ENCODE results near the gene ENC1.

Gene ENC1

GRCh38 chr5:74630453-74631066 is 10.0 kb downstream of the ENC1 start:
- peak; percentile 5 for DNase-seq

DNA sequence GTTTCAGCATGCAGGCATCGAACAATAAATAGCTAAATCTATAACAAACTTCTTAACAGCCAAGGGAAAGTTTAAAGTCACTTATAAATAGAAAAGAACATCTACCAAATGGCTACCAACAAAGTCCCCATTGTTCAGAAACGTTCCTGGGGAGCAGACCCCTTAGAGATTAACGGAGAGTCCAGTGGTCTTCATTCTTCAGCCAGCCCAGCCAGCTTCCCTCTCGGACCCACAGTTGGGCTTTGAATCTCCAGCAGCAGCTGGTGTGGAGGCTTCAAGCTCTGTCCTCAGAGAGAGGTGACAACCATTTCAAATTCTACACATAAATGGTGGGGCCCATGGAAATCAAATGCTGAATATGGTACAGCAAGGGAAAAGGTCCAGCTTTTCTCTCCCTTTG is 11.2 kb downstream of the ENC1 start:
- no peak for DNase-seq

DNA sequence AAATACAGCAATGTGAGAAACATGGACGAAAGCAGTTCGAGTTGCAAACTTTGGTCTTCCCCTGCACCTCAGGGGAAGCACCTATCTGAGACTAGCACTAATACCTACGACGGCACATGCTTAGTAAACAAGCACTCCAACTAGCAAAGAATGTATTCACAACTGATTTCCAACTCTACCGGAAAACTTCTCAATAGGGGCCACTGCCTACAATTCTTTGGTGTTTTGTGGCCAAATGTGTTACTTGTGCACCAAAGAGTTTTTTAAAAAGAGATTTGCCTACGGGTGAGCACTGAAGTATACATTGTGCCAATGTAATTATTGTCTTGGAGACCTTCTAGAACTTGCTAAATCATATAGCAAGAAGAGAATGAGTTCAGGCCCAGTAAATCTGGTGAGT is 12.2 kb downstream of the ENC1 start:
- DNase-seq, result no peak

DNA sequence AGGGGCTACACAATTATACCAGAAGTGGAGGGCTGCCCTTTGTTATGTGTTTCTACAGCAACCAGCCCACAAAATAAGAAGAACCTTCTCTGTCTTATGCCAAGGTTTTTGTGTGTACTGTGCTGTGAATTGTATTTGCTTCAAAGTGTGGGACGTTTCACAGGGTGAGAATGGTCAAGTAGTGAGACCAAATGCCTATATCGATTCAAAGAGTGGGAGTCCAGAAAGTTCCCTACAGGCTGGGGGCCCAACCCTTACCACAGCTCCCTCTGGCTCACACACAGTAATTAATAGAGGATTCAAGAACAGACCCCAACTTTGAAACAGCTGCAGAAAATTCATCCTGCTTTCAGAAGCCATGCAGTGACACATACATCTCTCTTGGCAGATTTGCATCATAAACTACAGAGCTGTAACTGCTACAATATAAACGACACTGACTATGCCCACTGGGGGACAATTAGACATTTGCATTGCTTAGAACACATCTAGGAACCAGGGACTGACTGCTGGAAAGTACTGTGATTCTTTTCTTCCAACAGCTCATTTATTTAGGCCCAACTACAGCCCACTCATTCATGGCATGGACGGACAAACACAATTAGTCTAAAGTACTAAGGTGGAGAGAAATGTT is 12.8 kb downstream of the ENC1 start:
- no peak for DNase-seq

GRCh38 chr5:74626386-74627222 is 13.9 kb downstream of the ENC1 start:
- no peak for DNase-seq

- DNase-seq, result no peak
Measured at GRCh38 chr5:74625742-74626241, 14.7 kb downstream of the ENC1 start.

DNA sequence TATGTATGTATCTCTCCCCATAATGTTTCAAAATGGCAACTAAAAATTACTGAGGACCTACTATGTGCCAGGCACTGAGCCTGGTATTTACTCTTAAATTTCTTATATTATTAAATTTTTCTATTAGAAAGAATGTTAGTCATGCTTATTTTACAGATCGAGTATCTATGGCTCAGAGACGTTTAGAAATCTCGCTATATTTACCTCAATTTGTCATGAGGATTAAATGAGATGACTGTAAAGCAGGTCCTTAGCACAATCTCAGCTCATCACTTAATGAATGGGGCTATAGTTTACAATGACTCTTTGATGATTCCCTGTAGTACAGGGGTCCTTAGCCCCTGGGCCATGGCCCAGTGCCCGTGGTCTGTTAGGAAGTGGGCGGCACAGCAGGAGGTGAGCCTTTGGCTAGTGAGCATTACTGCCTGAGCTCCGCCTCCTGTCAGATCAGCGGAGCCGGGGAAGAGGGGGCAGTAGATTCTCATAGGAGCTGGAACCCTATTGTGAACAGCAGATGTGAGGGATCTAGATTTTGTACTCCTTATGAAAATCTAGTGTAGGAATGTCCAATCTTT is 15.5 kb downstream of the ENC1 start:
- DNase-seq, result no peak

DNA sequence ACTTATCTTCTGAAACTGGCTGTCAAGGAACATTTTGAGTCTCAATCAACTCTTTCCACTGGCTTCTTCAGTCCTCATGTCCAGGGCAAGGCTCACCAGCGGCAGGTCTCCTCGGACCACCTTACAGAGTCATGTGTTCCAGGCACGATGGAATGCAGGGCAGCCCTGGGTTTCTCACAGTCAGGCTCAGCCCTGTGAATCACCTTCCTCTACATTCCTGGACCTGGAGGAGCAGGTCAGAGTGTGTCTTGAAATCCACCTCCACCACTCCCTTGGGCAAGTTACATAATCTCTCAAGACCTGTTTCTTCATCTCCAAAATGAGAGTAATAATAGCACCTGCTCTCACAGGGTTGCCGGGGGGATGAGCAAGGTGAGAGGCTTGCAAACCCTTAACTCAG is 16.0 kb downstream of the ENC1 start:
- DNase-seq, result no peak

DNA sequence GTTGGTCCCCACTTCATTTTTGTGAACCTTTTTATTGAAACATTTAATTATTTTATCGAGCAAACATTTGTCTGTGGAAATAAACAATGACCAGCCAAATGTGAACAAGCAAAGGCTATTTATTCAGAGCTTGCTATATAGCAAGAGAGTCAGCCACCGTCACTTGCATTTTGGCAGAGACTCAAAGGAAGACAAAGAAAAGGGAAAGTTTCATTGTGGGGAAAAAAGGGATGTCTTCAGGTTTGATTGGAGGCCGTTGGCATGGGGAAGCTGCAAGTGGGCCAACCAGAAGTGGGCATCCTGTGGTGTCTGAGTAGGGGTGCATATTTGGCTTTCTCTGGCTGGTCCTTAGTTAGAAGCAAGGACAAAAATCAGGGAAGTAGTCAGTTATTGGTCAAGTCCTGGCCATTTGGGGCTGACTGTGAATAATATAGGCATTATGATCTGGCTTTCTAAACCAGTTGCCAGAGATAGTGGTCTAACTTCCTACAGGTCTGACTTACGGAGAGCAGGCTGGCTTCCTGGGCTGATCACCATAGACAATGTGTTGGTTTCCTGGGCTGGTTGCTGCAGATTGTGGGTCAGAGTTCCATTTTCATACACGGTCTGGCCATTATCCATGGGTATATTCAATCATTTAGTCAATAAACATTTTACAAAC is 16.6 kb downstream of the ENC1 start:
- no peak for DNase-seq

- DNase-seq, result no peak
Measured at GRCh38 chr5:74623006-74623611, 17.4 kb downstream of the ENC1 start.

DNA sequence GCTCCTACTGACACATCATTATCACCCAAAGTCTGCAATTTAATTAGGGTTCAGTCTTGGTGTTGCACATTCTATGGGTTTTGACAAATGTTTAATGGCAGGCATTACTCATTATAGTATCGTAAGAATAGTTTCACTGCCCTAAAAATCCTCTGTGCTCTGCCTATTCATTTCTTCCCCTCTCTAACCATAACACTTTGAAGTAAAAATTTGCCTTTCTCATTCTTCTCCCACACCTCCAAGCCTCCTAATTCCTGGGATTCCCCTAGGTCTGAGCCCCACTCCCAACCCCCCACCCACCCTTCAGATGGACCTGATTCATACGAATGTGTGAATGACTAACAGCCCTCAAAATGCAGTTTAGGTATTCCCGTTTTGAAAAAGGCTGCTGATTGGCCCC is 18.4 kb downstream of the ENC1 start:
- no peak for DNase-seq

GRCh38 chr5:74621492-74621891 is 19.0 kb downstream of the ENC1 start:
- DNase-seq, result no peak

GRCh38 chr5:74619308-74619707 is 21.2 kb downstream of the ENC1 start:
- DNase-seq, result no peak

DNA sequence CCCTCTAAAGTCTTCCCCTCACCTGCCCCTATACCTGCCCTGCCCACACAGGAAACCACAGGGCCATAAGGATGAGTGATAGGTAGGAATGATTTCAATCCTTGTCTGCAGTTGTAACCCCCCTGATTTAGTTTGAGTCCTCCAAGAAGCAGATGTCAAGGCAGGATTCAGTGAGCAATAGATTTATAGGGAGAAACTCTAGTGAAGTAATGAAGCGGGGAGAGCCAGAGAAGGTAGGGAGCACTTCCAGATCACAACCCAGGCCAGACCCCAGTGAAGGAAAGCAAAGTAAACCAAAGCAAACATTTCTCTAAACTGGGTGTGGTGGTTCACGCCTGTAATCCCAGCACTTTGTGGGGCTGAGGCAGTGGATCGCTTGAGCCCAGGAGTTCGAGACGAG is 22.4 kb downstream of the ENC1 start:
- no peak for DNase-seq

DNA sequence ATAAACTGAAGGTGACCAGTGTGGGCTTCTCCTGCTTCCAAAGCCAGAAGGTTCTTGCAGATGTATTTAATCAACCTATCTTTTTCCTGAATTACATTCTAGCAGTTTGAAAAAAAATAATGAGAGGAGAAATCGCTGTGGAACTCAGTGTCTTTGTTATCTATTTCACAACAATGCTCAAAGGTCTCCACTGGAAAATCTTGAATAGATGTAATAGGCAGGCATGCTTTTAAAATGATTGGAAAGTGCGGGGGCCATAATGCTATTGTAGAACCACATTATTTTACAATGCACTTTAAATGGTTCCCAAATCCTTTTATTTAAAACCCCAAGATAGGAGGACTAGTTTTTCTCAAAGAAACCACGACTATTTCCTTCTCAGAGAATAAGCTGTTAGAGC is 23.3 kb downstream of the ENC1 start:
- no peak for DNase-seq

DNA sequence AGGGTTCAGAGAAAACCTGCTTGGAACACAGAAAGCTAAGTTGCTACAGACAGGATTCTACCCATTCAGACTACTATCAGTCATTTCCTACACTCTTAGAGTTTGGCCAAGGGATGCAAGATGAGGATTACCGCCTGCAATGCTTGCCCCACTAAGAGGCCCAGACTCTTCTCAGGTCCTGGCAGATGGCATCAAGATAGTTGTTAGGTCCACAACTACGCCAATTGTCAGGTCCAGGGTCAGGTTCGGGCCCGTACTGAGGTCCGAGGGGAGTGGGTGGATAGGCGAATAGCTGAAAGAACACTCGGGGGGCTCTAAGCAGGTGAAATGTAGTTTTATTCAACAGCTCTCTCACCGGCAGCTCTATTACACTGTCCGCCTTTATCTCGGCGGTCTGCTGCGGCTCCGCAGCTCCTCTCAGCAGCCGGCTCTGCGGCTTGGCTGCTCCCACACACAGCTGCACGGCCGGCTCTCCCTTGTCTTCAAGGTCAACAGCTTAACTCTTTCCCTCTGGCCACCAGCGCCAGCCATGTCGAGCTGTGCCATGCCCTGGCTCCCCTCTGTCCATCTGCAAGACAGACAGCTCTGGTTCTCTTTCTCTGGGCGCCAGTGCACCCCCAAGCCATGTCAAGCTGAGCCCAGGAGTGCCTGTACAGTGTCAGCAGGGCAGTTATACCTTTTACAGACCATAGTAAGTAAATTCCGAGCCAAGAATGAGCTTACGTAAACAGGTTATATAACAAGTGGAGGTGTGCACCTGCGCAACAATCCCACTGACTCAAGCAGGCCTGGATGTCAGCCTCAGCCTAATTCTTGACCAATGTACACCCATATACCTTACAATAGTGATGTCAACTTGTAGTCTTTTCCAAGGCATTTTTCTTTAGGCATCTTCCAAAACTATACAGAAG is 24.0 kb downstream of the ENC1 start:
- DNase-seq, result no peak

DNA sequence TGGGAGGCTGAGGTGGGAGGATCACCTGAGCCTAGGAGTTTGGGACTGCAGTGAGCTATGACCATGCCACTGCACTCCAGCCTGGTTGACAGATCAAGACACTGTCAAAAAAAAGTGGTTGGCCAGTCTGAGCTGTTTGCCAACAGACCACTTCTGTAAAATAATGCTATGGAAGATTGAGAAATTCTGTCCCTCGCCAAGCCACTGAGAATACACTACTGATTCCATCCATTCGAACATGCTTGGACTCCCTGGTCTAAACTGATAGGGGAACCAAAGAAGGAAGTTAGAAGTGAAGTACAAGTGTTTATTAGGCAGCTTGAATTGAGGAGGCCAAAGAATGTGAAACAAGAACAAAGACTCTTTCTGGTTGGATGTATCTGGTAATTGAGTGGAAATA is 27.2 kb downstream of the ENC1 start:
- DNase-seq, result no peak

DNA sequence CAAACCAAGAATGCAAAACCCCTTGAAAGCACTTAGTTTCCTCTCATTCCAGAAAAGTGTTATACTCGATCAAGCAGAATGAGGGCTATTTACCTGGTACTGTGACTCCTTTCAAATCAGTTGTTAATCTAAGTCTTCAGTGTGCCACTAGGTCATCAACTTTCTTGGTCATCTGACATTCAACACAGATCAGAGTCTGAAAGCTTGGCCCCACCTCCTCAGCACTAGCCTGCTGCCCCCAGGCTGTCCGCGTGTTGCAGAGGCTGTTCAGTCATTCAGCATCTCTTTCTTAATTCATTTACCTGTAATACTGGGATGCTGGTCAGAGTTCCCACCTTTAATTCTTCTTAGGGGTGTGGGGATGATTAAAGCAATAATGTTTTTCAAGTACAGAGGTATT is 28.5 kb downstream of the ENC1 start:
- DNase-seq, result no peak

DNA sequence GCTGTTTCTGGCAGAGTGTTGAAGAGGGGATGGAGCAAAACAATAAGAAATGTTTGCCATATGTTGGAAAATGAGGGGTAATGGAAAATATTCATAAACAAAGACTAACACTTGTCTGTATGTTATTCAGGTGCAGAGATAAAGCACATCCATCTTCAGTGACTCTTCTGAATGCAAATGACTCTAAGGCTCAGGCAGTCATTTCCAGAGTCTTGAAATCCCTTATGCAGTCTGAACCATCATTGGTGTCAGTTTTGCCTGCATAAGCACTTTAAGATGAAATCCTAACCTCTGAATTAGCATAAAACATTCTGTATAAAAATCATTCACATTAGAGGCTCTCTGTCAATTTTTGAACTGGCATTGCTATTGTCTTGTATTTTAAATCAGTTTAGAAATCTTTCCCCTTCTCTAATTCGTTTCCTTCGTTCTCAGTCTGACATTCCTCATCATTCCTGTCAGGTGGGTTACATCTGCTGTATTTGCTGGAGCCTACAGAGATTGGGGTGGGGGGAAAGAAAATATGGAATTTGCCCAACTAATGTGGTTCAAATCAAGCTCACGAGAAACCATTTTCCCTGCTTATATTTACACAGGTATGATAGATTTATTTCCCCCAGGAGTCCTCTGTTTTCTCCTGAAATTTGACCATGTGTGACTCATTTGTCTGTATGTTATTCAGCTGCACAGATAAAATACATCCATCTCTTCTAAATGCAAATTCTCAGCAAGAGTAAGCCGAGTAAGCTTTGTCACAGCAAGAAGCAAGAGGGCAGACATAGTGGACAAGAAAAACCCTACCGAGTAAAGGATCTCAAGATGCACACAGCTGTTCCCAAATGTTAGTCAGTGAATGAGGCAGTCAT is 31.6 kb downstream of the ENC1 start:
- DNase-seq, result no peak

GRCh38 chr5:74605759-74606158 is 34.8 kb downstream of the ENC1 start:
- no peak for DNase-seq

DNA sequence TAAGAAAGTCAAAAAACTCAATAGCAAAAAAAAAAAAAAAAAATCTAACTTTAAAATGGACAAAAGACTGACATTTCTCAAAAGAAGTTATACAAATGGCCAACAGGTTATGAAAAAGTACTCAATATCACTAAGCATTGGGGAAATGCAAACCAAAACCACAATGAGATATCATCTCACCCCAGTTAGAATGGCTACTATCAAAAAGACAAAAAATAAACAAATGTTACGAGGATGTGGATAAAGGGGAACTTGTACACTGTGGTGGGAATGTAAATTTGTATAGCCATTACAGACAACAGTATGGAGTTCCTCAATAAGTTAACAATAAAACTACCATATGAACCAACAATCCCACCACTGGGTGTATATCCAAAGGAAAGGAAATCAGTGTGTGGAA is 37.2 kb downstream of the ENC1 start:
- DNase-seq, result no peak

Measured in activated gamma-delta T cell treated with Interleukin-2 at 50 U/mL for 16 hours (primary cell).